Daoy (cell line): ENCODE measurements around the gene ITGA1. TPM values are rescaled to one million over a fixed set of nuclear protein-coding genes. Genes with fewer than 3 reads are reported as not detected.
"Not testable (repeated sequence)": the region's sequence is repeated elsewhere in the genome, so short reads cannot be mapped to it uniquely, and the experiment has no call there.

Source experiments
- DNase-seq: peaks from one replicate; pipeline ENCODE4 v3.0.0-alpha.2; 2015; ENCODE audit warnings: low read depth
- total RNA-seq: library from RNA; depleted of rRNA; stranded (reverse); fragments of >200 nt; shearing (Covaris generic); gene quantifications from 2 replicates; pipeline ENCODE4 v1.2.3, GENCODE V29; 2014

ITGA1 gene
- total RNA-seq, 1 experiment from 2014 or later, result 7.6 TPM

DNA sequence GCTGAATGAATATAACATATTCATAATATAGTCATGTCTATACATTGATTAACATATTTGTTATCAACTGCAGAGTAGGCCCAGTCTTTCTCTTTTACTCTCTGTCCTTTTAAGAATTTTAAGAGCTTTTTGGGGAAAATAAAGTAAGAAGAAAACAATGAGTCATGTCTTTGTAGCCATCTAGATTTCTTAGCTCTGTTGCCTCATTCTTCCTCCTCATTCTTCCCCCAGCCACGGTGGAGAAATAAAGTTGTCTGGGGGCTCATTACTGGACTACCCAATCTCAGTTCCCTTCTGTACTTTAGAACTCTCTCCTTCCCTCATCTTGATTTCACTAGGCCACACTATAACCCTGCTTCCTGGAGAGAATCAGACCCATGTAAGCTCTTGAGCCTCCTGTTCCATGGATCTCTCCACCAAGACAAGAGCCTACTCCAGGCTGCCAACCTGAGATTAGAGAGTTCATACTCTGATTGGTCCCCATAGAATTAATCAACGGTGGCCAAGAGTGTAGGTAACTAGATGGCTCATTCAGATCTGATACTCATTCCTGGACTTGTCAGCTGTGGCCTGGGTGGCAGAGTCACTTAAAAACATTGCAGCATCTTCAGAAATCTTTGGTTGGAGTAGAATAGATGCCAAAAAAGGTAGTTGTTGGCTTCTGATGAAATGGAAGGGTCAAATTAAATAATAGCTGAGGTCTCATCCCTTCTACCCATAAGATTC, 44.2 kb downstream of the ITGA1 start:
- DNase-seq, result no peak

- DNase-seq, result no peak
Measured at GRCh38 chr5:52834320-52834719, 46.6 kb downstream of the ITGA1 start.

GRCh38 chr5:52837068-52837467, 49.4 kb downstream of the ITGA1 start:
- DNase-seq, result peak; percentile 54

- no peak for DNase-seq
Measured at GRCh38 chr5:52837591-52838001, 49.9 kb downstream of the ITGA1 start.

DNA sequence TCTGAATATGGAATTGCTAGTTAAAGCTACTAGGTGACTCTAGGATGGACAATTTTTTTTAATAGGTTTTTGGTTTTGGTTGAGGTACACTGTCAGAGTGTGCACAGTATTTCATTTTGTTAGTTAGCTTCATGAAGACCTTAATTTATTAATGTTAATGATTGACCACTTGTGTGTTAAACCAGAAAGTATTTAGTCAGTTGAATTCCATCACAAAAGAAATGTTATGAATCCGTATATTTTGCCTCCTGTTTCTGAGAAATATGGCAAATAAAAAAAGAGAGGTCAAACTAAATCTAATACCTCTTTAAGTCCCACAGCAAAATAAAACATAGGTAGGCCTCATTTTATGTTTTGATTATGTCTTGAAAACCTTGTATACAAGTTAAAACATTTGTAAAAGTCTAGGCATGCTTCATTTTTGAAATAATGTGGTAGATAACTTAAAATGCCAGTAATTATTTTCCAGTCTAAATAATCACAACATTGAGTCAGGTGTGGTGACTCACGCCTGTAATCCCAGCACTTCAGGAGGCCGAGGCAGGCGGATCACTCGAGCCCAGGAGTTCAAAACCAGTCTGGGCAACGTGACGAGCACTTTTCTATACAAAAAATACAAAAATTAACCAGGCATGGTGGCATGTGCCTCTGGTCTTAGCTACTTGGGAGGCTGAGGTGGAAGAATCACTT, 50.8 kb downstream of the ITGA1 start:
- peak; percentile 84 for DNase-seq

DNA sequence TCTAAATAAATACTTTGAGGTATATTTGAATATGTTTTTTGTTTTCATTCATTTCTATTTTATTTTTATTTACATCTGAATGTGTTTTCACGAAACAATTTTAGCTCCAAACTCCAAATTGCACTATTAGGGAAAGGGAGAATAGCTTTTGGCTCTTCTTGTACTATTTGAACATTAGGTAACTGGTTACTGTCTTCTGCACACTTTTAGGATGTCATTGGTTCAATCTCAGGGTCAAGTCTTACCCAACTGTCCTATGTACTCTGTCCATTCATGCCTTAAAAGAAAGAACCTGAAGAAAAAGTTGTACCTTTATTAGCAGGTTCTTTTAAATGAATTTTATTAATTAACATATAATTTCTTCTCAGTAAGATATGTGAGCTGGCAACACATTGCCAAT, 51.6 kb downstream of the ITGA1 start:
- no peak for DNase-seq

- DNase-seq, result peak; percentile 45
Measured at GRCh38 chr5:52840277-52841050, 52.7 kb downstream of the ITGA1 start.

GRCh38 chr5:52841114-52841513, 53.4 kb downstream of the ITGA1 start:
- DNase-seq, result no peak

DNA sequence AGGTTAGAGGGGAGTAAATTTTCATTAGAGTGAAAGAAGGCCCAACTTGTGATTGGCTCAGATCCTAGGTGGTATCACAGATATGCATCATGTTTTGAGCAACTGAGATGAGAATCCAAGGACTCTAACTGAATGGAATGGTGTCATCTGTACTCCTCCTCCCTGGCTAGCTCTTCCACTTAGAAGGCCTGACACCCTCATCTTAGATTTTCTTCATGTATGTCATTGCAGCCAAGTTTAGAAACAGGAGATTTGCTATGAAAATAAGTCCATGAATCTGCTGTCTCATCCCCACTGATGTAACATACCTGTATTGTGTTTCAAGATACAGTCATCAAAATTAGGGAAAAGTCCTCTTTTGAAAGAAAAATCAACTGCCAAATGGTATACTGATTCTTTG, 54.4 kb downstream of the ITGA1 start:
- no peak for DNase-seq

GRCh38 chr5:52844885-52845284, 57.2 kb downstream of the ITGA1 start:
- peak; percentile 43 for DNase-seq

- no peak for DNase-seq
Measured at GRCh38 chr5:52846182-52846842, 58.6 kb downstream of the ITGA1 start.

DNA sequence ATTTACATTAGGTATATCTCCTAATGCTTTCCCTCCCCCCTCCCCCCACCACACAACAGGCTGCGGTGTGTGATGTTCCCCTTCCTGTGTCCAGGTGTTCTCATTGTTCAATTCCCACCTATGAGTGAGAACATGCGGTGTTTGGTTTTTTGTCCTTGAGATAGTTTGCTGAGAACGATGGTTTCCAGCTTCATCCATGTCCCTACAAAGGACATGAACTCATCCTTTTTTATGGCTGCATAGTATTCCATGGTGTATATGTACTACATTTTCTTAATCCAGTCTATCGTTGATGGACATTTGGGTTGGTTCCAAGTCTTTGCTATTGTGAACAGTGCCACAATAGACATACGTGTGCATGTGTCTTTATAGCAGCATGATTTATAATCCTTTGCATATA, 61.0 kb downstream of the ITGA1 start:
- DNase-seq, result not testable (repeated sequence)

GRCh38 chr5:52849544-52849943, 61.8 kb downstream of the ITGA1 start:
- no peak for DNase-seq

- no peak for DNase-seq
Measured at GRCh38 chr5:52853650-52854049, 65.9 kb downstream of the ITGA1 start.

- no peak for DNase-seq
Measured at GRCh38 chr5:52854301-52854700, 66.6 kb downstream of the ITGA1 start.

GRCh38 chr5:52854949-52855348, 67.2 kb downstream of the ITGA1 start:
- DNase-seq, result no peak

GRCh38 chr5:52856564-52856963, 68.8 kb downstream of the ITGA1 start:
- DNase-seq, result no peak

DNA sequence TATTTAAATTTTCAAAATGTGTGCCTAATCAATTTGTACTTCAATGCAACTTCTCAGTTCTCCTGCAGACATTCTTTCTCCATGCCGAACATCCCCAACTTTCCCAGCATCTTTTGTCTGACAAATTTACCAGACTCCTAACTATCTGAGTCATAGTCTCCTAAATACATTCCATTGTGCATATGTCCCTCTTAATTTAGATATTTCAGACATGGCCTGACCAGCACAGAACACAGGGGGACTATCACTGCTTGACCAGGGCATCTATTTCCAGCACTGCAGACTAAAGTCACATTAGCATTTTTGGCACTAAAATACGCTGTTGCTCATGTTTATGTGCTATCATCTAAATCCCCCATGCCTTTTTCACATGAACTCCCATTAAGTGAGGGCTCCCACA, 71.9 kb downstream of the ITGA1 start:
- DNase-seq, result peak; percentile 60

DNA sequence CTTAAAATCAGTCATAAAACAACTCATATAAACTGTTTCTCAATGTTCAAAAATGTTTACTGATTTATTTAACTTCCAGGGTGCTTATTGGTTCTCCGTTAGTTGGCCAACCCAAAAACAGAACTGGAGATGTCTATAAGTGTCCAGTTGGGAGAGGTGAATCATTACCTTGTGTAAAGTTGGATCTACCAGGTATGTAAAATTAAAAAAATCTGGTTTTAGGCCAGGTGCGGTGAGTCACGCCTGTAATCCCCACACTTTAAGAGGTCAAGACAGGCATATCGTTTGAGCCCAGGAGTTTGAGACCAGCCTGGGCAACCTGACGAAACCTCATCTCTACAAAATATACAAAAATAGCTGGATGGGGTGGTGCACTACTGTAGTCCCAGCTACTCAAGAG, 73.7 kb downstream of the ITGA1 start:
- no peak for DNase-seq

GRCh38 chr5:52863715-52864290, 76.1 kb downstream of the ITGA1 start:
- DNase-seq, result no peak

DNA sequence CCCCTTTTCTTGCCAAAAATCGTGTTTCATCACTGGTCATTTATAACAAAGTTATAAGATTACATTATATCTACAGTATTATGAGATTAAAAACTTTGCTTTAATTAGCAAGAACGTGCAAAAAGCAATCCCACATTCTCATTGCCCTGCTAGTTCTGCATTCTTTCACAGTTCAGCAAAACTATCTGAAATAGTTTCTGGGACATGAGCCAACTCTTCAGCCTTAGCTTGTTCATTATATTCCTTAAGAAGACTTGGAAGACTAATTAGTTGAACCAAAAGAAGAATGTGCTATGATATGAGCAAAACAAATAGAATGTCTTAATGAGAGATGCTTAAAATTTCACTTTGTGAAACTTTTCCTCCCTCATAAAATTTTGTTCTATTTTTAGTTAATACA, 76.7 kb downstream of the ITGA1 start:
- DNase-seq, result no peak

DNA sequence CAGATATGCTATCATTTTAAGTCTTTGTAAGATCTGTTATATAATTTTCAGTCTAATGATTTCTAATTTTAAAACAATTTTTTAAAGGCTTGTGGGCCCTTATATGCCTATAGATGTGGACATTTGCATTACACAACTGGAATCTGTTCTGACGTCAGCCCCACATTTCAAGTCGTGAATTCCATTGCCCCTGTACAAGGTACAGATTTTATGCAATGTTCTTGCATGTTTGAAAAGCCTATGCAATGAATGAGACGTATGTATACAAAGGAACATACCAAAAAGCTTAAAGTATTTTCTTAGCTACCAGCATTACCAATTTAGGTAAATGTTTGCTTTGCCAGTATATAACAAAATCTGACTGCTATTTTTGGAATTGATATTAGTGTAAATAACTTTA, 77.2 kb downstream of the ITGA1 start:
- DNase-seq, result no peak
